Stimulated activated CD8-positive, alpha-beta memory T cell treated with anti-CD3 and anti-CD28 coated beads, Interleukin-12 subunit alpha, Interleukin-12 subunit beta, amount 100 ng/mL, for 1 hour (primary cell): Measurements from ENCODE around the gene RIC8B.
A peak's percentile ranks its signal among the peaks of the same experiment; 100 is the strongest.
"Not testable (repeated sequence)": the region's sequence is repeated elsewhere in the genome, so short reads cannot be mapped to it uniquely, and the experiment has no call there.

ENCODE experiments used
- DNase-seq: peaks from one replicate; pipeline ENCODE4 v3.0.0-alpha.2; 2020; ENCODE audit warnings: low read depth

The RIC8B gene

GRCh38 chr12:106774005-106774807 lies at the start of gene RIC8B:
Gene RIC8B (plus strand): TSS chr12:106774682. CDS start chr12:106774746, 64 bp downstream.
- DNase-seq = peak; percentile 67

- no peak for DNase-seq
Measured at GRCh38 chr12:106724934-106725333, 49.5 kb upstream of the RIC8B start.

GRCh38 chr12:106726603-106727202 lies 47.8 kb upstream of the RIC8B start:
- DNase-seq = not testable (repeated sequence)

GRCh38 chr12:106729611-106730010 lies 44.9 kb upstream of the RIC8B start:
- DNase-seq = no peak

GRCh38 chr12:106732890-106733289 lies 41.6 kb upstream of the RIC8B start:
- no peak for DNase-seq

GRCh38 chr12:106733660-106734059 lies 40.8 kb upstream of the RIC8B start:
- DNase-seq = no peak

GRCh38 chr12:106736051-106736957 lies 38.2 kb upstream of the RIC8B start:
- DNase-seq = no peak

- DNase-seq = no peak
Measured at GRCh38 chr12:106739318-106739717, 35.2 kb upstream of the RIC8B start.

- DNase-seq = no peak
Measured at GRCh38 chr12:106739815-106740530, 34.5 kb upstream of the RIC8B start.

- no peak for DNase-seq
Measured at GRCh38 chr12:106740818-106741217, 33.7 kb upstream of the RIC8B start.

GRCh38 chr12:106741247-106741646 lies 33.2 kb upstream of the RIC8B start:
- DNase-seq = no peak

- DNase-seq = no peak
Measured at GRCh38 chr12:106743270-106743988, 31.1 kb upstream of the RIC8B start.

- no peak for DNase-seq
Measured at GRCh38 chr12:106744600-106744999, 29.9 kb upstream of the RIC8B start.

GRCh38 chr12:106745181-106745745 lies 29.2 kb upstream of the RIC8B start:
- DNase-seq = no peak

- DNase-seq = no peak
Measured at GRCh38 chr12:106747973-106748436, 26.5 kb upstream of the RIC8B start.

- DNase-seq = no peak
Measured at GRCh38 chr12:106750524-106750923, 24.0 kb upstream of the RIC8B start.

GRCh38 chr12:106753526-106753925 lies 21.0 kb upstream of the RIC8B start:
- DNase-seq = peak; percentile 37

GRCh38 chr12:106754331-106754730 lies 20.2 kb upstream of the RIC8B start:
- DNase-seq = no peak

GRCh38 chr12:106757623-106758348 lies 16.7 kb upstream of the RIC8B start:
- DNase-seq = no peak
